ENCODE data around the gene LAPTM5.
A peak's percentile ranks its signal among the peaks of the same experiment; 100 is the strongest.

The LAPTM5 gene

DNA sequence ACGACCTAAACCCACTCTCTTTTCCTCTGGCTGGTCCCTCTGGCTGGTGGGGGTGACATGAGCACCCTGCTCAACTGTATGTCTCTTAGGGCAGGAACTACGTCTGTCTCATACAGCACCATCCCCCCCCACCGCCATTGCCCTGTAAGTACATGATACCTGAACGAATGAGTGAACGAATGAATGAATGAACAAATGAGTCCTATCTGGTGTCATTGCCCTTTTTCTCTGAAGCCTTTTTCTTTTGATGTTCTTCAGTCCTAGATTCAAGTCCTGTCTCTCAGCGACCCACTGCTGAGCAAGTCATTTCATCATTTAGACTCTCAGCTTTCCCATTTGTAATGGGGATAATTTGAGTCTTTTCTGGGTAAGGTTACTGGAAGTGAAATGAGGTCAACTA, 45.0 kb downstream of the LAPTM5 start:
- no peak for DNase-seq

DNA sequence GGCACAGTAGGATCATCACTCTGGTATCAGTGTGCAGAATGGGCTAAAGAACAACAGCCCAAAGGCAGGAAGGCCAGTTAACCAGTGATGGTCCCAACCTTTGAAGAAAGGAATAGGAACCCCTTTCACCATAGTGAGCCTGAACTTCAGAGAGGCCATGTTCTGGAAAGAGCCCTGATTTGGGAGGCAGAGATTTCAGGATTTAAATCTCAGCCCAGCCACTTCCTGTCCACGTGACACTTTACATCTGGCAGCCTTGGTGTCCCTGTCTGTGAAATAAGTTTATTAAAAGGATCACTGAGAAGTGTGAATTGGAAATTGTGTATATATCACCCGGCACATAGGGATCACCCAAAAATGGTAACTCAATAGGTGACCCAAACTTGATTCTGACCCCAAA, 47.2 kb downstream of the LAPTM5 start:
- DNase-seq: no peak

DNA sequence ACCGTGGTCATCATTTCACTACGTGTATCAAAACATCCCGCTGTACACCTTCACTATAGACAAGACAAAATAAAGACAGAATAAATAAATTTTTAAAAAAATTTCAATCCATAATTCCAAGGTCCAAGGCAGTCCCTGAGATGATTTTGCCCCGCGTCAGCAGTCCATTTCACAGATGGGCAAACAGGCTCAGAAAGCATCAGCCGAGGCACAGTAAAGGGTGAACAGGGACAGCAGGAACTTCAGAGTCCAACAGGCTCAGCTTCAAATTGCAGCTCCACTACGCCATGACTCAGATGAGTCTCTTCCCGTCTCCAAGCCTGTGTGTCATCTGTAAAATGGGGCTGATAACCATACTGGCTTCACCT, 49.2 kb downstream of the LAPTM5 start:
- DNase-seq: no peak

DNA sequence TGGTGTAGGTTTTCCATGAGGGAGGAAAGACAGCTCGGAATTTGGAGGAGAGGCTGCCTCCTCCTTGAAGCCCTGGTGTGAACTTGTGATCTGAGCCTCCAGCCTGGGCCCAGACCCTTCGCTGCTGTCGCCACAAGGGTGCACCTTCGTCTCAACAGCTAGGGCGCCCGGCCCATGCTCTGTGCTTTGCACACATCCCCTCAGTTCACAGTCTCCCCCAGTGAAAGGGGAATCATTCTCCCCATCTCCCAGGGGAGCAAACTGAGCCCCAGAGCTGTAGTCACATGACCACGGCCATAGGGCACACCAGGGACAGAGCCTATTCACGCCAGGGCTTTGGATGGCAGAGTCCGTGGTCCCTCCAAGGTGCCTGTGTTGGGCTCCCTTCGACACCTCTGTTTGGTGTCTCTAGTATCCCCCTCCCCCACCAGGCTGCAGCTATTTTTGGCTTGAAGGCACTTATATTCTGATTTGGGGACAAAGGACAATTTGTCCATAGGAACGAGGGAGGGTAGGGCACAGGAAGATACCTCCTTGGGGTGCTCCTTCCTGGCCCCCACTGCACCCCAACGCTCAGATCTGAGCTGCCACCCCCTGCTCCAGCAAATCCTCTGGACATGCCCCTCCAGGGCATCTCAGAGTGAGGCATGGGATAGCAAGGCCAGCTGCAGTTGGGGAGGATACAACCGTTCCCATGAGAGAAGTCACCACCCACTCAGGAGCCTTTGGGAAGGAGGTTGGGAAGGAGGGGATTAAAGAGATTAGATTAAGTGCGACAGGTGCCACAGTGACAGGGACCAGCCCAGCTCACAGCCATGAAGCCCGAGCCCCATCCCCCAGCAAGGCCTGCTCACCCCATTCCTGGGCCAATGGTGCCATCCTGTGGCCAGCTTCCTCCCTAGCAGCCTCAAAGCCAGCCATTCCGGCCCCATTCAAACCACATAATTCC, 49.9 kb downstream of the LAPTM5 start:
- peak; percentile 45 to 56 for DNase-seq

DNA sequence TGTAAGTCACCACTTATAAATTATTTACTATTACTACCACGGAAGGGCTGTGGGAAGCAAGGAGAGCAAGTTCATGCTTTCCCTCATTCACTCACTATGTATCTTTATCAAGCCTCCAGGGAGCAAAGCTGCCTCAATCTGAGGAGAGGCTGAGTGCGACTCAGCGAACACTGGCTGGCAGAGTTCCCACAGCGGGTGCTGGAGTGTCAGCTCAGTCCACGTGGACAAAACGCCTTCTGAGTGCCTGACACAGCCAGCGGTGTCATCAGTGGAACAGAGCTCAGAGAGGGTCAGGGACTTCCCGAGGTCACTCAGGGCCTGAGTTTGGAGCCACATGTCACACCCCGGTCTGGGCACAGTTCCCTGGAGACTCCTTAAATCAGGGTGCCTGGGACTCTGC, 51.0 kb downstream of the LAPTM5 start:
- no peak for DNase-seq

DNA sequence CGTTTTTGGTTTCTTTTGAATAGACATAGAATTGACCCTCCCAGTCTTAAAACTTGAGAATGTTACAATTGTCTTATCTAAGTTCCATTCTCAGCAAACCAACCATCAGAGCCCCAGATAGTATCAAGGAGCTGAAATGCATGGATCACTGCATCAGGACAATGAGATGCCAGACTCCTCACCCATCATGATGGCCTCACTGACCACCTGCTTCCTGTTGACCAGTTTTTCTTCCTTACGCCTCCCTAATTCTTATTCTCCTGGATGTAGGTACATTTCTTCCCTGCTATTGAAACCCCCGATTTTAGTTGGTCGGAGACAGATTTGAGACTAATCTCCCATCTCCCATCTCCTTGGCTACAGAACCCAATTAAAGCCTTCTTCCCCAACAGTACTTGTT, 51.9 kb downstream of the LAPTM5 start:
- DNase-seq: no peak

DNA sequence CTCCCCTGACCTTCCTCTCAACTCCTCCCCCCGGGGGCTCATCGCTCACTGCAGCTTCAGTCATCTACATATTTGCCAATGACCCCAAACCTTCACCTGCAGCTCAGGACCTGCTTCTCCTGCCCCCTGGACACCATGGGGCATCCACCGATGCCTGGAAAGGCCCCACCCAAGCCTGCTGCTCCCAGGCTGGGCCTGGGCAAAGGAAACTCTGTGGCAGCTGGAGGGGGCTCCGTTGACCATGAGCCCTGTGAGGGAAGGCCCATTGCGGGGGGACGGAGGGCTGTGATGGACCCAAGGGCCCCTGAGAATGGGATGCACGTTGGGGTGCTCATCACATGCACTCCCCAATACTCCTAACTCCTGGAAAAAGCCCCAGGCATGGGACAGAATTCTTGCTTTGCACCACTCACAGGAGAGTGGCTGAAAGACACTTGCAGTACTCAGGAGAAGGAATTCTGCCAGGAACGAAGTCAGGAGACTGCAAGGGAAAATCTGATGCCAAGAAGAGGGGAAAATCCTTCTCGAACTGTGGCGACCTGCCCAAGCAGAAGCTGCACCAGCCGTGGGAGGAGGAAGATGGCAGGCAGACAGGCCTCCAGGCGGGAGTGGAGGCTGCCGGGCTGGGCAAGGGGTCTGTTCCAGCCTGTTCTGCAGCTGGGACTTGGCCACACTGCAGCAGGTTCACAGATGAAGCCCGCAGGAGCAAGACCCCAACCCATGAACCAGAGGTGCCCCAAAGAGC, 52.6 kb downstream of the LAPTM5 start:
- no peak for DNase-seq

DNA sequence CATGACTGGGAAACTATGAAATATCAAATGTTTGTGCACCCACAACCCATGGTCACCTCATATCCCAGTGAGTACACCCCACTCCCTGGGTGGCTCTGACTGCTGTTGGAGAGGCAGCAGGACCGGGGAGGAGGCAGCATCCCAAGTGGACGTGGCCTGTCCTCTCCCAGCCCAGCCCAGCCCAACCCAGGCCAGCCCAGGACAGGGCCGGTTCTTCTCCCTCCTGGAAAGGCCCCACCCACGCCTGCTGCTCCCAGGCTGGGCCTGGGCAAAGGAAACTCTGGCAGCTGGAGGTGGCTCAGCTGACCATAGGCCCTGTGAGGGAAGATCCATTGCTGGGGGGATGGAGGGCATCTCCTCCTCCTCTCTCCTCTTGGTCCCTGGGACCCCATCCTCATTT, 53.3 kb downstream of the LAPTM5 start:
- no peak for DNase-seq

DNA sequence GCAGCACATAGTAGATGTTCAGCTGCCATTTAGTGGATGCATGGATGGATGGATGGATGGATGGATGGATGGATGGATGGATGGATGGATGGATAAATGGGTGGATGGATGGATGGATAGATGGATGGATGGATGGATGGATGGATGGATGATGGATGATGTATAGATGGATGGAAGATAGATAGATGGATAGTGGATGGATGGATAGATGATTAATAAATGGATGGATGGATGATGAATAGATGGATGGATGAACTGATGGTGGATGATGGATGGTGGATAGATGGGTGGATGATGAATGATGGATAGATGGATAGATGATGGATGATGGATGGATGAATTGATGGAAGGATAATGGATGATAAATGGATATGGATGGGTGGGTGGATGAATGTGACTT, 54.8 kb downstream of the LAPTM5 start:
- no peak for DNase-seq

DNA sequence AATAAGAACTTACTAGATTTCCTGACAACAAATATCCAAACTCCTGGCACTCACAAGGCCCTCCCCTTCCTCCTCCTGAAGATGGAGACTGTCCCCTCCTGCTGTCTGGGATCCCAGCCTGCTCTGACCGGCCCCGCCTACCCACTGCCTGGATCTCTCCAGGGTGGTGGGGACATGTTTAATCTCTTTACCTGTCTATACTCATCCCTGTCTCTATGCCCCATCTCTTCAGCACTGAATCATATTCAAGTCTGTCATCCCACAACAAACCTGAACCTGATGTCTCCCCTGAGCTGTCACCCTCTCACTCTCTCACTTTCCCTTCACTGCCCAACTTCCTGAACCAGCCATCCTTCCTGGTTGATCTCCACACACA, 56.3 kb downstream of the LAPTM5 start:
- no peak for DNase-seq

DNA sequence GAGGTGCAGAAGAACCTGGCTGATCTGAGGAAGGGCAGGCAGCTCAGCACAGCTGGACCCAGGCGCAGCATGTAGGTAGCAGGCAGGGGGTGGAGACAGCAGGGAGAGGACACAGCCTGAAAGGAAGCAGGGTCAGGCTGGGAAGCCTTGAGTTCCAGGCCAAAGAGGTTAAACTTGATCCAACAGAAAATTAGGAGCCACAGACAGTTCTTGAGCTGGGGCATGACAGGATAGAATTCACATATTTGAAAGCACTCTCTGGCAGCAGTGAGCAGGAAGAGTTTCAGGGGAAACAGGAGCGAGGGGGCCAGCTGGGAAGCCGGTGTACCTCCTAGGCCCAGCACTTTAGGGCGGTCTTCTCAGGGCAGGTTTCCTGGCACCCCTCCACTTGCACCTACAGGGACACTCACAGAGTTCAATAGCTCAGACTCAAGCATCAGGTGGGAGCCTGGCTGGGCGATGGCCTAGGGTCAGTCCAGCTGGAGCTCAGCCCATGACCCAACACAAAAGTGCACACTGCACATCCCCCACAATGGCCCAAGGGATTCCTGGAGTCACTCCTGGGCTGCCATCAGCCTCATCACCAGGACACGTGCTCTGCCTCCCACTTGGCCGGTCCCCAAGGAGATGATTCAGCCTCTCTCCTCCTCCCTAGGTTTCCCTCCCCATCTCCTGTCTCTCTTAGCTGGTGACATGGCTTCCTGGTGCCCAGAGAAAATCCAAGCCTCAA, 56.9 kb downstream of the LAPTM5 start:
- DNase-seq: no peak

DNA sequence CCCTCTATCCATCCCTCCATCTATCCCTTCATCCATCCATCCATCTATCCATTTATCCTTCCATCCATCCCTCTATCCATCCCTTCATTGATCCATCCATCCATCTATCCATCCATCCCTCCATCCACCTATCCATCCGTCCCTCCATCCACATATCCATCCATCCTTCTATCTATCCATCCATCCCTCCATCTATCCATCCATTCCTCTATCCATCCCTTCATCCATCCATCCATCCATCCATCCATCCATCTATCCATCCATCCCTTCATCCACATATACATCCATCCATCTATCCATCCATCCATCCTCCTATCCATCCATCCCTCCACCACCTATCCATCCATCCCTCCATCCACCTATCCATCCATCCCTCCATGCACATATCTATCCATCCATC, 57.8 kb downstream of the LAPTM5 start:
- DNase-seq: no peak

DNA sequence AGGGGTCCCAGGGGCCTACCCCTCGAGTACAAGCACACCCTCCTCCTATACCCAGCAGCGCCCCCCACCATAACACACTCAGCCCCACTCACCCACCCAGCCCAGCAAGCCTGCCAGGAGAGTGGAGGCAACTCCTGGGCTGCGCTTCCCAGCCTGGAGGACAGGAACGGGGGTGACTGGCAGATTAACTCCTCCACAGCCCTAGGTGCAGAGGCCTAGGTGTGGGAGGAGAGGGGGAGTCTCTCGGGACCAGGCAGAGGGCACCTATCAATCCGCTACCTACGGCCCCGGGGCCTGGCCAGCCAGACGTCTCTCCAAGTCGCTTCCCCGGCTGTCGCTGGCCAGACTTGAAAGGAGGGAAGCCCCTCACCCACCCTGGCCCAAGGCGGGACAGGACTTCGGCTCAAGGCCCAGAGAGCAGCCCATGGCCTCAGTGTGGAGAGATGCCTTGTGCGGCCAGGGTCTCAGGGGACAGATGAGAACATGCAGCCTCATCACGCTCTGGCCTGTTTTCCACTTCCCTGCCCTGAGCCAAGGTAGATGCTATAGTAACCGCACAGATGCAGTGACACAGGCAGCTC, 59.1 kb downstream of the LAPTM5 start:
- no peak for DNase-seq

DNA sequence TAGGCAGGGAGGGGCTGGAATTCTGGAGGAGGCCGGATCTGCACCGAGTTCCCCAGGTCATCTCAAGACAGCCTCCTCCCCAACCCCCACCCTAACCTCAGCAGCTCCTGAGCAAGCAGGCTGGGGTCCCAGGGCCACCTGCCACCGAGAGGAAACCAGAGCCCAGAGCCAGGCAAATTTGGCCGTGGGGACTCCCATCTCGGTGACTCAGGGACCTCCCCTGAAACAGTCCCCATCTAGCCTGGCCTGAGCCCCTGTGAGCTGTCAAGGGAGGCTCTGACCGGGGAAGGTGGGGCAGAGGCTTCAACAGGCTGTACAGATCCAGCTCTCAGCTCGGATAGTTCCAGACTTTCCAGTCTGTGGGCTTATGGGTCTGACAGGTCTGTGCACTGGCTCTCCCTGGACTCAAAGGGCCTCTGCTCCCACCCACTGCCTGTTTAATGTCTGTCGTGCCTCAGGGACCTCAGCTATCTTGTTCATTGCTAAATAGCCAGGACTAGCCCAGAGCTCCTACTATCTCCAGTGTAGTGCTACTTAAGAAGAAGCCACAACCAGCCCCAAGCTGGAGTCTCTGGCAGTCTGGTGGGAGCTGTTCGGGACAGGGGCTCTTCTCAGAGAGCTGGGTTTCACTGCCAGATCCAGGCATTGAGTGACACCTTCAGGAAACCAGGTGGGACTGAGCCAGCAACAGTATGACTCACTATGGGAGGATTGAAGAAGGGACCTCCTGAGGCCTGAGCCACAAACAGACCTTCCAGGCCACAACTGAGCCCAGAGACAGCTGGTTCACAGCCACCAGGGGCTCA, 59.8 kb downstream of the LAPTM5 start:
- DNase-seq: no peak

DNA sequence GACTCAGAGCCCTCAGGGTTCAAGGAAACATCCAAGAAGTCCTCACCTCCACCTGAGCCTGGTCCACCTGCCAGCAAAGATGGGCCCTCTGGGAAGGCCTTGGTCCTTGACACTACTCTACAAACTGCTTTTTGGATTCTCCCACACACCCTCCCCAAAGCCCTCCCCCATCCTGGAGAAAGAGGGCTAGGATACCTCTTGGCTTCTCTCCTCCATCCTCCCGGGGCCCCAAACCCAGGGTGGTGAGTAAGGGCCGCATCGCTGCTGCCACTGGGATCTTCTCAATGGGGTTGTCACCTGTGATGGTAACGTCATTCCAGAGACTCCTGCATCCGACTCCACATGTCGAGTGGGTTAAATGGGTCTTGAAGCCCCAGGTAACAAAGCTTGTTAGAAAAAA, 60.7 kb downstream of the LAPTM5 start:
- no peak for DNase-seq

DNA sequence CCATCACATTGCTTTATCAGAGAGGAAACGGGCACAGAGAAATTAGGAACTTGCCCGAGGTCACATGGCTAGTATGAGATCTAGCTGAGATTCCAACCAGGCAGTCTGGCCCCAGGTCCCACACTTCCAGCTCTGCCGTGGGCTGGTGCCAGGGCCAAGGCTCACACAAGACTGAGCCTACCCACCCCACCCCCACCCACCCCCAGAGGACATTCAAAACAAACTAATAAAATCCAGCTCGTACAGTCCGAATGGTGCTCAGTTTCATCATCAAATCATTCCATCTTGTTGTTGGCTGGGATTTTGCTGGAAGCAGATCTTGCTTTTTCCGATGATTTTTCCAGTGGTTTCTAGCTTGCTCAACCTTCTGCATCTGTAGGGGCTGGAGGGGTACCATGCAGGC, 62.1 kb downstream of the LAPTM5 start:
- no peak for DNase-seq

DNA sequence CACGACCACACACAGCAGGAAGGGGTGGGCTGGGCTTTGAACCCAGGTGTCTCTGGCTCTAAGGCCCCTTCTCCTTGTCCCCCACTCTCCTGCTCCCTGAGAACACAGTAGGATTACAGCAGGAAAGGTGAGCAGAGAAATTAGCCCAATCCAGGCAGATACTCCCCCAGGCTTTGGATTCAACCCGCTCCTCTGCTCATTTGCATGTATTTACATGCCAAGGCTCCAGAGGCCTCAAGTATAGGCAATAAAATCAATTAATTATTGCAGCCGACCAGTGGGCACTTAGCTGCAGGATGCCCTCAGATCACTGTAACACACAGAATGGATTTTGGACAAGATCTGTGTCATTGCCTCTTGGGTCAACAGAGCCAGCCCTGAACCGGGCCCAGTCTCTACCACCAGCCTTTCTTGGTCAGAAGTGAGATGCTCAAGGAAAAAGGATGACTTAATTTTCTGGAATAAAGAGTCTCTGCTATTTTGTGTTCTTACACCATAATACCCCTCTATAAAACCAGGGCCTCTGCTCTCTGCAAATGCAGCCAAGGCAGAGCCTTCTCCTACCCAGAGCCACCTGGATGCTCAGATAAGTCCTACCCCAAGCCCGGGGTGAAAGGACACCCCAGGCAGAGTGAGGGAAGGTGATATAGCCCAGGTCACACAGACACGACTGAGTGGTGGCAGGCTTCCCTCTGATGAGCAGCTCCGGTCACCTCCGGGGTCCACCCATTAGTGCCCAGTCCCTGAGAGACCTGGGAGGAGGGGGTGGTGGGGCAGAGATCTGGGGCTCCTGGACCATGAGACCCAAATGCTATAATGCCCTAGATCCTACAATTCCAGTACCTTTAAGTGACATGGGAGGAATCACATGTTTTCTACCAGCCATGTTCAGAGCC, 63.0 kb downstream of the LAPTM5 start:
- DNase-seq: no peak

DNA sequence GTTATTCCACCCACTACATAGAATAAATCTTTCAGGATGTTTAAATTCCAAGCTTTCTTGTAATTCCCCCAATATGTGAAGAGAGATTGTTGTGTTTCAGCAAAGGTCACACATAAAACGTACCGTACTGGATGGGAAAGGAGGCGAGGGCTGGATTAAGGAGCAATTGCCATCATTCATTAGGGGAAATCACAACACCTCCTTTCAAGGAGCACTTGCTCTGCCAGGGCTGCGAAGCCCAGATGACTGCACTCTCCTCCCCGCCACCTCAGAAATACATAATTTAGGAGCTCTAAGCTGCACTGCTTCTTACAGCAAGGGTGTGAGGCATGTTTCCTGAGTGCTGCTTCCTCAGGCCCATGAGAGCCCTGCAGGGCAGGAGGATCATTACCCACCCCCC, 63.8 kb downstream of the LAPTM5 start:
- DNase-seq: no peak

DNA sequence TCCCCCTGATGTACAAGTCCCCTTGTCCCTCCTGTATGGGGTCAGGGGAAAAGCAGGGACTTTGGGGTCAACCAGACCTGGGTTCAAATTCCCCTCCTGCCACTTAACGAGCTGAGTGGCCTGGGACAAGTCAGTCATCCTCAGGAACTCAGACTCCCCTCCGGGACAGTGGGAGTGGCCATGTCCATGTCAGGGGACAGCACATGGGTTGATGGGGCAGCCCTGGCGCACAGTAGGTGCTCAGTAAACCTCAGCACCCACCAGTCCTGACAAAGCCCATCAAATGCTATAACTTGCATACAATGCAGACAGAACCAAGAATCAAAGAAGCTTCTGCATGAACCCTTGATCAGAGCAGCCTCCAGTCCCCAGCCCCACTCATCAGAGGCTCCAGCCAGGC, 64.2 kb downstream of the LAPTM5 start:
- no peak for DNase-seq

DNA sequence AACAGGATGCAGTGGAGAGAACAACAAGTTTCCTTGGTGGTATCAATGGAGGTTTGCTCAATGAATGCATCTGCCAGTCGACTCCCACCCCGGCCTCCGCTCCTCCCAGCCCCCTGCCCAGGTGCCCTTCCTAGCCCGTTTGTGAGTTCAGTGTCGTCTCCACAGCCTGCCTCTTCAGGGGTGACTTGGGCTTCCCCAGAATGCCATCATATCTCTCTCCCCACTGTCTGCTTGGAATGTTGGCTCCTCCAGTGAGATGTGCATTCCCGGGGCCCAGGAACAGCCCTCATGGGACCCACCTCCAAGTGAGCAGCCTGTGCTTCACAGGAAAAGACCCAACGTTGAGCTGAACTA, 64.6 kb downstream of the LAPTM5 start:
- DNase-seq: no peak

DNA sequence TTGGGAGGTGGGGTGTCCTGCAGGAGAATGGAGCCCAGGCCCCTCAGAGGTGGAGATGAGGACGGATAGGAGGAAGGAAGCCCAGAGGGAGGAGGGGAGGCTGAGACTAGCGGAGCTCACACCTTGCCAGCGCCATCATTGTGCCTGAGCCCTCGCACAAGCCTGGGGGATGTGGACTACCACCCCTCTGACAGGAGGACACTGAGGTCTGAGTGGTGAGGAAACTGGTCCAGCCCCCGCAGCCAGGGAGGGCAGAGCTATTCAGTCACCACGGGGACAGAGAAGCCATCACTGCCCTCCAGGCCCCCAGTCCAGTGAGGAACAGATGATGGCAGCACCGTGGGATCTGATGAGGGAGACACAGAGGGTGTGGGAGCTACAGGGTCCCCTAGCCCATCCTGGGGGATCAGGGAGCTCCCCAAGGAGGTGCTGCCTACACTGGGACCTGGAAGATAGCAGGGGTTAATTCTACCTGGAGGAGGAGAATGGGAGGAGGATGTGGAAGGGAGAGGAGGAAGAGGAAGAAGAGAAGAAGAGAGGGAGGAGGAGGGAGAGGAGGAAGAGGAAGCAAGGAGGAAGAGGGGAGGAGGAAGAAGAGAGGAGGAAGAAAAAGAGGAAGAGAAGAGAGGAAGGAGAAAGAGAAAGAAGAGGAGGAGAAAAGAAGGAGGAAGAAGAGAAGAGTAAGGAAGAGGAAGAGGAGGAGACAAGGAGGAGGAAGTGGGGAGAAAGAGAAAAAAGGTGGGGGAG, 65.2 kb downstream of the LAPTM5 start:
- no peak for DNase-seq
